Measurements from ENCODE around the gene RELT.
A peak's percentile ranks its signal among the peaks of the same experiment; 100 is the strongest.

RELT gene

DNA sequence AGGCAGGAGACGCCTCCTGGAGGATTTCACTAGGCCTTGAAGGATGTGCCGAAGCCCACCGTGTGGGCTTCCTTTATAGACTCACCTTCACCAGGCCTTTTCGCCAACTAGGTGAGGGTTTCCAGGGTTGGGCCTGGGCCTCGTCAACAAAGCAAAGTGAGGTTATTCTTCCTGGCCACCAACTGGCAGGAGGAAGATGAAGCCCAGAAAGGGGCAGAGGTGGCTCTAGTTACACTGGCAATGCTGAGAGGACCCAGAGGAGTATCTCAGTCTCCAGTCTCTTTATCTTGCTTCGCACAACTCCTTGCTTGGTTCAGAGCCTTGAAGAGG lies 404 bp upstream of the RELT start:
- no peak for DNase-seq (ENCODE audit: low read depth, low spot score)

DNA sequence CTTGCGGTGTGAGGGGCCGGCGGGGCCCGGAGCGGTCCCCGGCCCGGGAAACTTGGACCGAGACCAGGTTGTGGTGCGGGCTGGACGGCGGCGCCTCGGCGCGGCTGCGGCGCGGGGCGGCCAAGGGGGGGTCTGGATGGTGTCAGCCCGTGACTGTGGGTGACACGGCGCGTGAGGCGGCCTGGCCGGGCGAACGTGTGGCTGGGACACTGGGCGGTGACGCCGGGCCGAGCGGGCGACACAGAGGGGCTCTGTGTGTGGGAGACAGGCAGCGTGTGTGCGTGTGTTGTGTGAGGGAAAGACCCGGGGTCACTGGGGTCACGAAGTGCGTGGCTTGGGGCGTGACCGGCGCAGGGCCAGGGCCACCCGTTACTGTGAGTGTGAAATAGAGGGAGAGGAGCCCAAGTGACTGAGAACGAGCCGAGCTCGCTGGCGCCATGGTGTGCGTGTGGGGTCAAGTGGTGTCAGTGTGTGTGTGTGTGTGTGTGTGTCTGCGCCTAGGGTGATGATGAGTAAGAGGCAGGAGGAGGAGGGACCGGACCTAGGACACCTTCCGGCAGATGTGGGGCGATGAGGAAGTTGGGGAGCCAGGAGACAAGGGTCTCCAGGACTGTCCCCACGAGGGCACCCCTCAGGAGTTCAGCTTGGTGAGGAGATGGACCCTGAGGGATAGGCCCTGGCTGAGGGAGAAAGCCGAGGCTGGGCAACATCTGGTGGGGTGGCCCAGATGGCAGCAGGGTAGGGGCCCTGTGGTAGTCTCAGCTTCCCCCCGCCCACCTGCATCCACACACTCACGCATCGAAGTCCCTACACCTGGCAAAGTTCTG lies 817 bp downstream of the RELT start:
- DNase-seq (ENCODE audit: low read depth, low spot score), result peak; percentile 21

DNA sequence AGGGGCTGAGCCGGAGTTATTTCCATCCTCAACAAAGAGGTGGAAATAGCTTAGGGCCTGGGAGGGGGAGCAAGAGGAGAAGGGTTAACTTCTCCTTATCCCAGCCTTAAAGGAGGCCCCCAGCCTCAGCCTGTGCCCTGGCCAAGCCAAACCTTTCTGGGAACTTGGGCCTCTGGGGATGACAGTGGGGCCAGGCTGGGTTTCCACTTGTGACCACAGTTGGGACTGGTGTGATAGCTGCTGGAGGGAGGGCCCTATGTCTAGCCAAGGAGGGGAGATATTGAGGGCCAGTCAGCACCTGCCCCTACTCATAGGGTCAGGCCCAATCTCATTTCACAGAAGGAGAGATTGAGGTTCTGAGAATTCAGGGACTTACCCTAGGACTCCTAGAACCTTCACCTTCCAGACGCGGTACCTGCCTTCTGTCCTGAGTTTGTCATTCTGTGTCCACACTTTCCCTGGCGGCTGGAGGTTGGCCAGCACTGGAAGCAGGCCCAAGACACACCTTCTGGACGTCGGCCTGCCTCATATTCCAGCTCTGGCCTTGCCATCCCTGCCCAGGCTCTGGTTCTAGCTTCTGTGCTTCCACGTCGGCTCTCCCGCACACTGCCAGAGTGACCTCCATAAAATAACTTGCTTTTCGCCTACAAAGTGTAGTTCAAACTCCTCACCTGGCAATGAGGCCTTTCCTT lies 3.1 kb downstream of the RELT start:
- DNase-seq (ENCODE audit: low read depth, low spot score), result no peak

DNA sequence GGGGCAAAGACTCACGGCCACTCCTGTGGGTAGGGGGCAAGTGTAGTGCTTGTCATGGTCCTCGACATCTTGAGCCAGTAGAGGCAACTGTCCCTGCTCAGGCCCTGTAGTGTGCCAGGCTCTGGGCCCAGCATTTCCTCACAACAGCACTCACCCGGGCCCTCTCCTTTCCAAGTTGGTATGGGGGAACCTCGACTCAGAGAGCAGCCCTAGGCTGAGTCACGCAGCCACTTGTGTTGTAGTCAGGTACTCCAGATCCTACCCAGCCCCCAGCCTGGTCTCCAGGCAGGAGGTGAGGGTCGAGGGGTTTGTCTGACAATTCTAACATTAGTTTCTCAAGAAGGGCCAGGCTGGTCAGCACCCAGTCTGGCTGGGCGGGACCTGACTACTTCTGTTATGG lies 4.1 kb downstream of the RELT start:
- DNase-seq (ENCODE audit: low read depth, low spot score), result no peak

- no peak for DNase-seq (ENCODE audit: low read depth, low spot score)
Measured at GRCh38 chr11:73380897-73381410, 4.8 kb downstream of the RELT start.

DNA sequence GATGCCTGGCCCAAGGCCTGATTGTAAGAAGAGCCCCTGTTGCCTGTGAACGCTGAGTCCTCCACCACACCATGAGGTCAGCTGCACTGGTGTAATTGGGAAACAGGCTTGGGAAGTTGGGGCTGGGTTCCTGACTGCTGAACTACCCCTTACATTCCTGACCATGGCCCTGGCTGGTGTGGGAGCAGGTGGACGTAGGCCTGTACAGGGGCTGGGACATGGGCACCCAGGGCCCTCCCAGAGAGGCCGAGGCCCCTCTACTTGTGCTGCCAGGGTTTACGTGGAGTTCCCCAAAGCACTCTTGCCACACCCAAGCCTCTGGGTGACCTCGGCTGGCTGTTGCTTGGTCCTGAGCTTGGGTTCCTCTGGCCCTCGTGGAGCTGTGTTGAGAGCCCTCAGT lies 5.4 kb downstream of the RELT start:
- no peak for DNase-seq (ENCODE audit: low read depth, low spot score)

DNA sequence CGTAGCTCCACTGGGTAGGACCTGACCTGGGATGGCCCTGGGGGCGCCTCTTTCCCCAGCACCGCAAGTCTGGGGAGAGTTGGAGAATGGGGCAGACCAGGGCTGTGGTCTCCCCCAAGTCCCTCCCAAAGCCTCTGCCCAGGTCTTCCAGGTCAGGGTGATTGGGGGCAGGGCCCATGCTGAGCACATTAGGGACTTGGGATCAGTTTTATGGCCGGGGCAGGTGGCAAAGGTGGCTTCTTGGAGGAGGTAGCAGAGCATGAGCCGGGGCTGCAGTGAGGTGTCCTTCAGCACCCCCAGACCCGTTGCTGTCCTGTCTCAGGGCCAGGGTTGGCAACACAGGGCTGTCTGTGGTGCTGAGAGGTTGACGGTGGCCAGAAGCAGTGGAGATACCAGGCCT lies 6.0 kb downstream of the RELT start:
- DNase-seq (ENCODE audit: low read depth, low spot score), result no peak

- no peak for DNase-seq (ENCODE audit: low read depth, low spot score)
Measured at GRCh38 chr11:73382747-73383146, 6.5 kb downstream of the RELT start.

DNA sequence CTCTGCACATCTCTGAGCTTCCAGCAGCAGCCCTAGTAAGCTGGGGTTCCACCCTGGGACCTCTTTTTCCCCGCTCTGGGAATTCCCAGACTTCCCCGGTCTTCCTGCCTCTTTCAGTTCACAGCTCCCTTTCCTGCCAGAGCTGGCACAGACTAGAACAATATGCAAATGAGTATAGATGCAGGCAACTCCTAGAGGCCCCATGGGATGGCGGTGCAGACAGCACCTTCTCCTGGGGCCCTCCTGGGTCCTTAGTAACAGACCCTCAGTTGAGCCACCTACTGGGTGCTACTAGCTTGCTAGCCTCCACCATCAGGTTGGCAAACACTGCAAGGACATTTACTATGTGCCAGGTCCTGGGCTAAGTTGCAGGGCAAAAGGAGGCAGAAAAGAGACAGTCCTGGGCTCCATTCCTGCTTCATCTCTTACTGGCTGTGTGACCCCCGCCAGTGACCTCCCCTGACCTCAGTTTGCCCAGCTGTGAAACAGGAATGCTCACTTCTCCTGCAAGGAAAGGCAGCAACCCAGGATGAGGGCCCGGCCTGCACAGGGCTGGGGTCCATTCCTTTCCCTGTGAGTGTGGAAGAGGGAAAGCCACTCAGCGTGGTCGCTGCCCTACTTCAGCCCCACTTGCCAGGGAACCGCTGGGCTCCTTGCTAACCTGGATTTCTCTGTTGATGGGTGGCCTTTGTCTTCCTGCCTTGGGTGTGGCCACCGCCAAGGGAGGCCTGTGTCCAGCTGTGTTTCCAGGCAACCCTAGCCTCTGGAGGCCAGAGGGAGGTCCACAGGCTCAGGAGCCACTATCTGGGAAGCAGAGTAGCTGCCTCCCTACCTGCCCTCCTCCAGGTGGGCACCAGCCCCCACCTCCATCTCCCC lies 7.3 kb downstream of the RELT start:
- DNase-seq (ENCODE audit: low read depth, low spot score), result no peak

- DNase-seq (ENCODE audit: low read depth, low spot score), result no peak
Measured at GRCh38 chr11:73384125-73384441, 7.9 kb downstream of the RELT start.

GRCh38 chr11:73384531-73384871 lies 8.3 kb downstream of the RELT start:
- DNase-seq (ENCODE audit: low read depth, low spot score), result no peak

GRCh38 chr11:73384872-73385689 lies 8.9 kb downstream of the RELT start:
- DNase-seq (ENCODE audit: low read depth, low spot score), result no peak

DNA sequence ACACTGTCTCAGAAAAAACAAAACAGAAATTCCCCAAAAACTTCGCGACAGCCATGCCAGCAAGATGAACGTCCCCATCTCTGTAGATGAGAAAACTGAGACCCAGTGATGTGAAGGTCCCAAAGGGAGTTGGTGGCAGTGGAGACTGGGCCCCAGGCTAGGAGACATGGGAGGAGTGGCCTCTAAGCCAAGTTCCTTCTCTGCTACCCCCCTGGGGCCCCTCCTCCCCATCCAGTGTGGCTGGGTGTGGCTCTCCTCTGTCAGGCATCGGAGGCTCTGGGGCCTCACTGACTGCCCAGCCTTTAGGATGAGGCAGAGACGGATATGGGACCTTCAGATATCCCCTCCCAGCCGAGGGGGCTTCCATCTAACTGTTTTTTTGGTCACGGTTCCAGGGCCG lies 9.8 kb downstream of the RELT start:
- no peak for DNase-seq (ENCODE audit: low read depth, low spot score)

GRCh38 chr11:73386546-73386945 lies 10.3 kb downstream of the RELT start:
- no peak for DNase-seq (ENCODE audit: low read depth, low spot score)

- DNase-seq (ENCODE audit: low read depth, low spot score), result no peak
Measured at GRCh38 chr11:73387594-73388264, 11.5 kb downstream of the RELT start.

- DNase-seq (ENCODE audit: low read depth, low spot score), result no peak
Measured at GRCh38 chr11:73388265-73389133, 12.3 kb downstream of the RELT start.

GRCh38 chr11:73389134-73389525 lies 12.9 kb downstream of the RELT start:
- DNase-seq (ENCODE audit: low read depth, low spot score), result no peak

GRCh38 chr11:73389916-73390315 lies 13.7 kb downstream of the RELT start:
- DNase-seq (ENCODE audit: low read depth, low spot score), result no peak

DNA sequence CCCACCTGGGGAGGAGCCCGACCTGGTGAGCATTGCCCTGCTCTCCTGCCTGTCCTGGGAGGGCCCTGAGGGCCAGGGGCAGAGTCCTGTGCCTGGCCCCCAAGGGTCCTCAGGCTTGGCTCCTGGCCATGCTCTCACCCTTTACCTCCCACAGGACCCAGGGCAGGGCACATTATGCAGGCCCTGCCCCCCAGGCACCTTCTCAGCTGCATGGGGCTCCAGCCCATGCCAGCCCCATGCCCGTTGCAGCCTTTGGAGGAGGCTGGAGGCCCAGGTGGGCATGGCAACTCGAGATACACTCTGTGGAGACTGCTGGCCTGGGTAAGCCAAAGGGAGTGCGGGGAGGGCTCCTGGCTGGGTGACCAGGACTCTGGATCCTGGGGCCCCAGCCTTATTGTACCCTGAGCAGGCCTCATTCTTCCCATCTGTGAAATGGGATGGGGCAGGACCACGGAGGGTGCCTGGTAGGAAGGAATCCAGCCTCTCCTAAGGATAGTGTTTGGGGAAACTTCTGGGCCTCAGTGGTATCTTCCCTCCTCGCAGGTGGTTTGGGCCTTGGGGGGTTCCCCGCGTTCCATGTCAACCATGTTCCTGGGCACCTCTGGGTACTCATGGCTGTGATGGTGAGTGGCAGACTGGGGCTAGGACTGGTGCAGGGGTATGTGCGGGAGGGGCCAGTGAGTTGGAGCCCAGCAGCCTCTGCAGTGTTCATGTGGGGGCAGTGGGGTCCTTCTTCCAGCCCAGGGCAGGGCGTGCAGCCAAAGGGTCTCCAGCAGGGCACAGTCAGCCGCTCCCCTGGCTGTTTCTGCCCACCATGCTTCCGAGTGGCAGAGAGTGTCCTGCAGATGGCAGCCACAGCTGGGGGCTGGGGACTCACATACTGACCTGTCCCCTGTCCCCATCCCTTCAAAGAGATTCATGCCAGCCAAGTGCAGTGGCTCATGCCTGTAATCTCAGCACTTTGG lies 14.7 kb downstream of the RELT start:
- DNase-seq (ENCODE audit: low read depth, low spot score), result no peak
